Keratinocyte (primary cell): Measurements from ENCODE around the gene TMEM243. TPM values are rescaled to one million over a fixed set of nuclear protein-coding genes. Genes with fewer than 3 reads are reported as not detected.

Source experiments
- DNase-seq: peaks from one replicate; pipeline ENCODE4 v3.0.0-alpha.2; 2011; ENCODE audit warnings: low read depth, missing footprints, low spot score
- FAIRE-seq: peaks from 2 replicates; lab custom pipeline; 2011; peaks lifted over from hg19 to GRCh38; lab: Jason Lieb, UNC
- H2AFZ ChIP-seq: 2 replicates; pipeline ENCODE4 v1.6.0; 2012; ENCODE audit warnings: low read length, control low read depth, inconsistent platforms; ENCODE audit not compliant: control insufficient read depth
- H3K27ac ChIP-seq: 2 replicates; pipeline ENCODE4 v1.5.1; 2011; ENCODE audit warnings: low read length; ENCODE audit not compliant: control insufficient read depth, insufficient read depth
- H3K27me3 ChIP-seq: 3 replicates; pipeline ENCODE4 v1.6.0; 2011; ENCODE audit warnings: low read length; ENCODE audit not compliant: control insufficient read depth, insufficient read depth; ENCODE audit errors: extremely low read depth
- H3K36me3 ChIP-seq, 2 experiments: 2 replicates in 1 of 2; 3 replicates in 1 of 2; pipeline ENCODE4 v1.5.1; 2011; ENCODE audit warnings: low read length in 2 of 2, mild to moderate bottlenecking in 1 of 2; ENCODE audit not compliant: control insufficient read depth in 2 of 2, insufficient read depth in 2 of 2; ENCODE audit errors: extremely low read depth in 1 of 2
- H3K4me1 ChIP-seq: 3 replicates; pipeline ENCODE4 v1.5.1; 2011; ENCODE audit warnings: low read length; ENCODE audit not compliant: control insufficient read depth, insufficient read depth; ENCODE audit errors: extremely low read depth
- H3K4me2 ChIP-seq: 3 replicates; pipeline ENCODE4 v1.6.0; 2011; ENCODE audit warnings: low read depth, low read length; ENCODE audit not compliant: control insufficient read depth, insufficient read depth; ENCODE audit errors: extremely low read depth
- H3K4me3 ChIP-seq, 3 experiments: fragments of 200-600 bp in 1 of 3; sonication (generic) in 1 of 3; 2 replicates in 2 of 3; 3 replicates in 1 of 3; pipeline ENCODE4 v1.5.1; 2011 to 2016; ENCODE audit warnings: low read length in 3 of 3, mild to moderate bottlenecking in 3 of 3, control low read depth in 2 of 3, inconsistent platforms in 1 of 3, low read depth in 1 of 3, mixed read lengths in 1 of 3, mixed run types in 1 of 3, moderate library complexity in 1 of 3; ENCODE audit not compliant: control insufficient read depth in 2 of 3, insufficient read depth in 2 of 3; ENCODE audit errors: extremely low read depth in 1 of 3
- H3K79me2 ChIP-seq: 2 replicates; pipeline ENCODE4 v1.6.0; 2012; ENCODE audit warnings: low read length; ENCODE audit not compliant: control insufficient read depth, insufficient read depth
- H3K9ac ChIP-seq: 3 replicates; pipeline ENCODE4 v1.6.0; 2011; ENCODE audit warnings: low read length; ENCODE audit not compliant: control insufficient read depth, insufficient read depth; ENCODE audit errors: extremely low read depth
- H3K9me1 ChIP-seq: 3 replicates; pipeline ENCODE4 v1.6.0; 2011; ENCODE audit warnings: low read length; ENCODE audit not compliant: control insufficient read depth, insufficient read depth; ENCODE audit errors: extremely low read depth
- H3K9me3 ChIP-seq: 2 replicates; pipeline ENCODE4 v1.5.1; 2012; ENCODE audit warnings: low read depth, low read length; ENCODE audit not compliant: control insufficient read depth
- H4K20me1 ChIP-seq: 3 replicates; pipeline ENCODE4 v1.6.0; 2011; ENCODE audit warnings: low read length; ENCODE audit not compliant: control insufficient read depth, insufficient read depth; ENCODE audit errors: extremely low read depth
- EZH2 ChIP-seq: IDR thresholded peaks from one replicate; pipeline ENCODE4 v1.6.1; 2012; ENCODE audit warnings: inconsistent platforms, mild to moderate bottlenecking, low read length, moderate library complexity
- dilution Hi-C: fragments of 300-500 bp; cut with MboI; formaldehyde crosslinking; loops from one replicate; pipeline ENCODE4 v1.7.0; 2020; ENCODE audit warnings: low sequenced_read_pairs; ENCODE audit not compliant: extremely low pct_ligation_motif_present
- polyA plus RNA-seq, 5 experiments: library from polyadenylated mRNA; depleted of rRNA in 3 of 5; stranded (reverse) in 3 of 5; stranded (forward) in 1 of 5; unstranded in 1 of 5; fragments of >200 nt; gene quantifications; 1 replicate in 1 of 5; 2 replicates in 3 of 5; 3 replicates in 1 of 5; pipeline versions ENCODE4 v1.2.1 to v1.2.3, GENCODE V29; 2011 to 2012; ENCODE audit warnings: missing spikeins in 2 of 5, low read depth in 1 of 5, low replicate concordance in 1 of 5
- TF ChIP-seq, protein P1 (sequence below), 3 experiments: IDR thresholded peaks in 1 of 3; conservative IDR thresholded peaks in 1 of 3; optimal IDR thresholded peaks in 1 of 3; 2 replicates in 2 of 3; 3 replicates in 1 of 3; pipeline versions ENCODE3 to v1.5.1; 2011; ENCODE audit warnings: low read length in 3 of 3, mild to moderate bottlenecking in 3 of 3, moderate library complexity in 2 of 3, control low read depth in 1 of 3, inconsistent platforms in 1 of 3; ENCODE audit not compliant: insufficient read depth in 2 of 3; ENCODE audit errors: extremely low read depth in 1 of 3

TMEM243 gene
- polyA plus RNA-seq, 1 donor (not counting 4 experiments of a cell fraction or from before 2014, with no cell fraction given) = 30.6 TPM

DNA sequence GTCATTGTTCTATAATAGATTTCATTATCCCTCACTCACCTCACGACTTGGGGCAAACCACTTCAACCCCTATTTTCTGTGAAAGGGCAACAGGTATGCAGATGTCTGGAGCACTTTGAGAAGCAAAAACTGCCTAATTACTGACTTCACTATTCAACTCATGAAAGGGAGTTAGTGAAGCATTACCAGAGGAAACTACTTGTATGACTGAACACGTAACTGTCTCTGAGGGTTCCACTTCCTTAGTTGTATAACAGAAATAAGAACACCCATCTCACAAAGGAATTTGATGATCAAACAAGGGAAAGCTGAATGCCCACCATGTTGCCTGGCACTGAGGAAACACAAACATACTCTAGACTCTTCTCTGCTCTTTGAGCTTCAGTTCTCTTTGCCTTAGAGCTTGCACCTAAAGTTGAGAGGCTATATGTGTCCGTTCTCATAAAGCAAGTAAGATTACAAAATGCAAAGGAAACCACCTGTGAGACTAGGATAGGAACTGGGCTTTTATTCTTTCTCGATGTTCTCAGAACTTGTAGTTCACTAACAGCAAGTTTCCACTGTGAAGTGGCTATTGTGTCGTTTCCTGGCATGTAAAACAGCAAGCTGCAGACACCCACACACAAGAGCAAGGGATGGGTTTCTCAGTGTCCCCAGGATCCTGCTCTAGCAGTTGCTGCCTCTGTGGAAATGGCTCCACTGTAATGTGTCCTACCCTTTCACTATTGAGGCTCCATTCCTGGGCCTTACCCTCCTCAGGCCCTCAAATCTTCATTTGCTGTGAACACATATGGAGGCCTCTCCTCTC is 2.6 kb downstream of the TMEM243 start:
- Histone ChIP-seq H3K27me3 (no peaks in the 10 kb centered on the region), H4K20me1 (no peaks in the 10 kb centered on the region), H3K4me3 (no peak overlapping the region), H3K4me1 (peaks cover 9% of the 10 kb centered on the region), H3K9ac (no peak overlapping the region), H3K27ac (no peak overlapping the region), H3K9me3 (no peaks in the 10 kb centered on the region), H3K4me2 (no peak overlapping the region), H3K9me1 (no peaks in the 10 kb centered on the region), H3K79me2 (peaks cover 43% of the 10 kb centered on the region), H3K36me3 (peaks cover 2 to 6% of the 10 kb centered on the region in 2 experiments), H2AFZ (no peak overlapping the region)
- dilution Hi-C loops = no loop called here
- no peak for FAIRE-seq
- DNase-seq = no peak
- TF ChIP-seq EZH2 = no peak
- TF ChIP-seq, protein P1, sequence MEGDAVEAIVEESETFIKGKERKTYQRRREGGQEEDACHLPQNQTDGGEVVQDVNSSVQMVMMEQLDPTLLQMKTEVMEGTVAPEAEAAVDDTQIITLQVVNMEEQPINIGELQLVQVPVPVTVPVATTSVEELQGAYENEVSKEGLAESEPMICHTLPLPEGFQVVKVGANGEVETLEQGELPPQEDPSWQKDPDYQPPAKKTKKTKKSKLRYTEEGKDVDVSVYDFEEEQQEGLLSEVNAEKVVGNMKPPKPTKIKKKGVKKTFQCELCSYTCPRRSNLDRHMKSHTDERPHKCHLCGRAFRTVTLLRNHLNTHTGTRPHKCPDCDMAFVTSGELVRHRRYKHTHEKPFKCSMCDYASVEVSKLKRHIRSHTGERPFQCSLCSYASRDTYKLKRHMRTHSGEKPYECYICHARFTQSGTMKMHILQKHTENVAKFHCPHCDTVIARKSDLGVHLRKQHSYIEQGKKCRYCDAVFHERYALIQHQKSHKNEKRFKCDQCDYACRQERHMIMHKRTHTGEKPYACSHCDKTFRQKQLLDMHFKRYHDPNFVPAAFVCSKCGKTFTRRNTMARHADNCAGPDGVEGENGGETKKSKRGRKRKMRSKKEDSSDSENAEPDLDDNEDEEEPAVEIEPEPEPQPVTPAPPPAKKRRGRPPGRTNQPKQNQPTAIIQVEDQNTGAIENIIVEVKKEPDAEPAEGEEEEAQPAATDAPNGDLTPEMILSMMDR (optimal IDR thresholded peaks at IDR 0.05 in 1 of 3, IDR thresholded peaks at IDR 0.05 in 1 of 3, conservative IDR thresholded peaks at IDR 0.05 in 1 of 3; ENCODE audit: extremely low read depth in 1 of 3, insufficient read depth in 2 of 3, low read length in 3 of 3) = no peak

DNA sequence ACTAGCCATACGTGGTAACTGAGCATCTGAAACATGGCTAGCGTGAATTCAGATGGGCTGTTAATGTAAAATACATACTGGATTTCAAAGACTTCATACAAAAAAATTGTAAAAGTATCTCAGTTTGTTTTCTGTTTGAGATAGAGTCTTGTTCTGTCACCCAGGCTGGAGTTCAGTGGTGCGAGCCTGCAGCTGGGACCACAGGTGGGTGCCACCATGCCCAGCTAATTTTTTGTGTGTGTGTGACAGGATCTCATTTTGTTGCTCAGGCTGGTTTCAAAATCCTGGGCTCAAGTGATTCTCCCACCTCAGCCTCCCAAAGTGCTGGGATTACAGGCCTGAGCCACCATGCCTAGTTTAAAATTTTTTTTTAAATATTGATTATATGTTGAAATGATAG is 4.5 kb downstream of the TMEM243 start:
- Histone ChIP-seq H3K9me3 (no peaks in the 10 kb centered on the region), H3K79me2 (peaks cover 56% of the 10 kb centered on the region), H3K9me1 (no peaks in the 10 kb centered on the region), H3K27me3 (no peaks in the 10 kb centered on the region), H3K4me3 (no peak overlapping the region), H3K36me3 (peaks cover 3 to 6% of the 10 kb centered on the region in 2 experiments), H2AFZ (no peak overlapping the region), H4K20me1 (no peaks in the 10 kb centered on the region), H3K9ac (no peak overlapping the region), H3K27ac (no peak overlapping the region), H3K4me2 (no peak overlapping the region), H3K4me1 (peaks cover 4% of the 10 kb centered on the region)
- FAIRE-seq (no peak), DNase-seq (no peak)
- dilution Hi-C loops = no loop called here
- TF ChIP-seq, protein P1 (optimal IDR thresholded peaks at IDR 0.05 in 1 of 3, IDR thresholded peaks at IDR 0.05 in 1 of 3, conservative IDR thresholded peaks at IDR 0.05 in 1 of 3; ENCODE audit: extremely low read depth in 1 of 3, insufficient read depth in 2 of 3, low read length in 3 of 3) = no peak
- no peak for TF ChIP-seq EZH2
